GM13976 (cell line): ENCODE data around the gene TRAF3.

Source experiments
- DNase-seq: peaks from one replicate; pipeline ENCODE4 v3.0.0; 2012; ENCODE audit warnings: low spot score
- CTCF ChIP-seq: IDR thresholded peaks from 2 replicates; pipeline ENCODE4 v1.5.1; 2012; ENCODE audit warnings: borderline replicate concordance, mild to moderate bottlenecking; ENCODE audit not compliant: insufficient read depth; ENCODE audit errors: extremely low read depth, missing control alignments, control extremely low read depth
- in situ Hi-C: fragments of 300-500 bp; cut with MboI; formaldehyde crosslinking; loops from one replicate; pipeline ENCODE4 v1.12.0; 2022; ENCODE audit warnings: low sequenced_read_pairs, mixed read lengths, inconsistent platforms; ENCODE audit not compliant: unreplicated experiment

Gene TRAF3

GRCh38 chr14:102944448-102945330 is 167.4 kb downstream of the TRAF3 start:
- TF ChIP-seq CTCF = no peak
- in situ Hi-C loops = no loop called here

GRCh38 chr14:102945346-102946130 is 168.3 kb downstream of the TRAF3 start:
- in situ Hi-C loops = no loop called here
- DNase-seq = no peak
- TF ChIP-seq CTCF = no peak

More at GRCh38 chr14:102944448-102945330, 167.4 kb downstream of the TRAF3 start:
- DNase-seq = no peak

GRCh38 chr14:102947321-102948103 is 170.3 kb downstream of the TRAF3 start:
- no peak for DNase-seq
- in situ Hi-C loops = no loop called here
- TF ChIP-seq CTCF = no peak

GRCh38 chr14:102948698-102949061 is 171.4 kb downstream of the TRAF3 start:
- in situ Hi-C loops = no loop called here
- DNase-seq = no peak
- TF ChIP-seq CTCF = no peak

- TF ChIP-seq CTCF = no peak
- peak; percentile 52 for DNase-seq
- in situ Hi-C loops = no loop called here
These were observed 172.0 kb downstream of the TRAF3 start for GRCh38 chr14:102949062-102949800.

- in situ Hi-C loops = no loop called here
- DNase-seq = no peak
- no peak for TF ChIP-seq CTCF
These were observed 172.7 kb downstream of the TRAF3 start for GRCh38 chr14:102949801-102950451.
